Measurements from ENCODE around the gene LDLRAD1. TPM values are rescaled to one million over a fixed set of nuclear protein-coding genes. Genes with fewer than 3 reads are reported as not detected.

Gene LDLRAD1
- total RNA-seq, 1 experiment from 2014 or later = not detected

GRCh38 chr1:53963460-53963859 lies 54.5 kb downstream of the LDLRAD1 start:
- DNase-seq (ENCODE audit: low spot score) = no peak
- in situ Hi-C loops (cut with HindIII; ENCODE audit: low sequenced_read_pairs) = no loop called here

GRCh38 chr1:53962395-53962794 lies 55.6 kb downstream of the LDLRAD1 start:
- no peak for DNase-seq (ENCODE audit: low spot score)
- in situ Hi-C loops (cut with HindIII; ENCODE audit: low sequenced_read_pairs) = no loop called here

GRCh38 chr1:53959664-53960250 lies 58.2 kb downstream of the LDLRAD1 start:
- no peak for DNase-seq (ENCODE audit: low spot score)
- in situ Hi-C loops (cut with HindIII; ENCODE audit: low sequenced_read_pairs) = no loop called here

Other genes starting within 250 kb of the LDLRAD1 start
- gene NDC1, start 179.9 kb downstream of the LDLRAD1 start, total RNA-seq (2014; rRNA removed; shearing (Covaris generic)) = 55.2 and 78.6 TPM in 2 replicates
- 15.3 and 29.1 TPM in 2 replicates for gene YIPF1, start 128.4 kb downstream of the LDLRAD1 start, total RNA-seq (2014; rRNA removed; shearing (Covaris generic))
- not detected in 2 replicates for gene DIO1, start 124.0 kb downstream of the LDLRAD1 start, total RNA-seq (2014; rRNA removed; shearing (Covaris generic))
- 38.3 and 56.6 TPM in 2 replicates for gene IFT25, start 72.5 kb downstream of the LDLRAD1 start, total RNA-seq (2014; rRNA removed; shearing (Covaris generic))
- gene LRRC42, start 71.8 kb downstream of the LDLRAD1 start, total RNA-seq (2014; rRNA removed; shearing (Covaris generic)) = 60.4 and 94.7 TPM in 2 replicates
- 125 and 126 TPM in 2 replicates for gene TMEM59, start 35.0 kb upstream of the LDLRAD1 start, total RNA-seq (2014; rRNA removed; shearing (Covaris generic))
- 3.0 and 5.7 TPM in 2 replicates for gene TCEANC2, start 35.4 kb upstream of the LDLRAD1 start, total RNA-seq (2014; rRNA removed; shearing (Covaris generic))
- not detected in 2 replicates for gene CDCP2, start 134.8 kb upstream of the LDLRAD1 start, total RNA-seq (2014; rRNA removed; shearing (Covaris generic))
- gene CYB5RL, start 181.8 kb upstream of the LDLRAD1 start, total RNA-seq (2014; rRNA removed; shearing (Covaris generic)) = 5.5 and 6.2 TPM in 2 replicates
- gene MRPL37, start 182.0 kb upstream of the LDLRAD1 start, total RNA-seq (2014; rRNA removed; shearing (Covaris generic)) = 190 and 218 TPM in 2 replicates

Data from G401 (cell line).